ENCODE results near the gene TNFRSF9. TPM values are rescaled to one million over a fixed set of nuclear protein-coding genes. Genes with fewer than 3 reads are reported as not detected.
A peak's percentile ranks its signal among the peaks of the same experiment; 100 is the strongest.

Gene TNFRSF9
- total and polyA plus RNA-seq, 9 of the 15 experiments (the other 6 are each of a cell fraction or from before 2014, with no cell fraction given), result 0.04 to 0.29 (median 0.08) TPM; not detected in 1

GRCh38 chr1:7975212-7975865 lies 34.7 kb upstream of the TNFRSF9 start (continued):
- no peak for TF ChIP-seq BRF1 (IDR thresholded peaks at IDR 0.05; ENCODE audit: borderline replicate concordance, extremely low read depth, insufficient read length)
- TF ChIP-seq TEAD1 (CRISPR knock-in tag; IDR thresholded peaks at IDR 0.05), result 0 out of 4 replicates have a peak, but pooled peaks have one; percentile 7 to 32
- TF ChIP-seq RBM22 (IDR thresholded peaks at IDR 0.05; ENCODE audit: low read depth, low read length, poor library complexity, severe bottlenecking), result no peak
- no peak for TF ChIP-seq ZNF12 (CRISPR knock-in tag; IDR thresholded peaks at IDR 0.05)
- TF ChIP-seq NEUROD1 (IDR thresholded peaks at IDR 0.05; ENCODE audit: borderline replicate concordance, low read depth, low read length, partially characterized antibody), result no peak
- TF ChIP-seq SMAD4 (CRISPR knock-in tag; conservative IDR thresholded peaks at IDR 0.05), result no peak
- TF ChIP-seq ZNF780A (CRISPR knock-in tag; IDR thresholded peaks at IDR 0.05), result no peak
- TF ChIP-seq POLR2B (IDR thresholded peaks at IDR 0.05; ENCODE audit: low read depth, partially characterized antibody), result peak; percentile 36
- no peak for TF ChIP-seq ZNF655 (CRISPR knock-in tag; IDR thresholded peaks at IDR 0.05)
- TF ChIP-seq FOXK2 (conservative IDR thresholded peaks at IDR 0.05 in 1 of 2, IDR thresholded peaks at IDR 0.05 in 1 of 2; ENCODE audit: low read depth in 2 of 2), result 0 out of 4 replicates have a peak, but pooled peaks of 1 of the 2 experiments have one; percentile 33
- no peak for TF ChIP-seq ZNF212 (CRISPR knock-in tag; IDR thresholded peaks at IDR 0.05)
- TF ChIP-seq E2F4 (CRISPR knock-in tag; IDR thresholded peaks at IDR 0.05; ENCODE audit: low read depth), result no peak
- TF ChIP-seq ZBTB33 (CRISPR knock-in tag; IDR thresholded peaks at IDR 0.05), result 0 out of 2 replicates have a peak, but pooled peaks have one; percentile 34
- TF ChIP-seq HNRNPLL (IDR thresholded peaks at IDR 0.05; ENCODE audit: low read depth, low read length, poor library complexity, severe bottlenecking), result no peak

All from K562 (cell line).